PFSK-1 (cell line): ENCODE data around the gene TBX3.

Source experiments
- FOXP2 ChIP-seq: optimal IDR thresholded peaks from 2 replicates; pipeline ENCODE3; 2011; ENCODE audit warnings: borderline replicate concordance, control low read depth, inconsistent platforms; ENCODE audit not compliant: insufficient read depth; ENCODE audit errors: extremely low read length, extremely low read depth
- POLR2AphosphoS5 ChIP-seq: IDR thresholded peaks from 2 replicates; pipeline ENCODE4 v1.6.1; 2012; ENCODE audit warnings: low read depth, mild to moderate bottlenecking, control low read depth, low read length, moderate library complexity
- SIN3A ChIP-seq: IDR thresholded peaks from 2 replicates; pipeline ENCODE4 v1.6.1; 2012; ENCODE audit warnings: mild to moderate bottlenecking, low read length, moderate library complexity, borderline replicate concordance; ENCODE audit not compliant: insufficient read depth
- TAF1 ChIP-seq: IDR thresholded peaks from 2 replicates; pipeline ENCODE4 v1.6.1; 2012; ENCODE audit warnings: low read length, control low read depth, borderline replicate concordance; ENCODE audit not compliant: insufficient read depth
- TF ChIP-seq, protein P1 (sequence below), 2 experiments: IDR thresholded peaks; 2 replicates each; pipeline versions ENCODE4 v1.6.1 to v1.8.0; 2011 to 2012; ENCODE audit warnings: low read depth in 2 of 2, low read length in 2 of 2, control low read depth in 1 of 2, inconsistent platforms in 1 of 2, mild to moderate bottlenecking in 1 of 2, moderate library complexity in 1 of 2; ENCODE audit not compliant: insufficient read depth in 1 of 2

Gene TBX3

GRCh38 chr12:114625294-114625851 lies 58.6 kb downstream of the TBX3 start:
- TF ChIP-seq POLR2AphosphoS5 (no peak), SIN3A (no peak), FOXP2 (no peak), TAF1 (no peak)
- TF ChIP-seq, protein P1, sequence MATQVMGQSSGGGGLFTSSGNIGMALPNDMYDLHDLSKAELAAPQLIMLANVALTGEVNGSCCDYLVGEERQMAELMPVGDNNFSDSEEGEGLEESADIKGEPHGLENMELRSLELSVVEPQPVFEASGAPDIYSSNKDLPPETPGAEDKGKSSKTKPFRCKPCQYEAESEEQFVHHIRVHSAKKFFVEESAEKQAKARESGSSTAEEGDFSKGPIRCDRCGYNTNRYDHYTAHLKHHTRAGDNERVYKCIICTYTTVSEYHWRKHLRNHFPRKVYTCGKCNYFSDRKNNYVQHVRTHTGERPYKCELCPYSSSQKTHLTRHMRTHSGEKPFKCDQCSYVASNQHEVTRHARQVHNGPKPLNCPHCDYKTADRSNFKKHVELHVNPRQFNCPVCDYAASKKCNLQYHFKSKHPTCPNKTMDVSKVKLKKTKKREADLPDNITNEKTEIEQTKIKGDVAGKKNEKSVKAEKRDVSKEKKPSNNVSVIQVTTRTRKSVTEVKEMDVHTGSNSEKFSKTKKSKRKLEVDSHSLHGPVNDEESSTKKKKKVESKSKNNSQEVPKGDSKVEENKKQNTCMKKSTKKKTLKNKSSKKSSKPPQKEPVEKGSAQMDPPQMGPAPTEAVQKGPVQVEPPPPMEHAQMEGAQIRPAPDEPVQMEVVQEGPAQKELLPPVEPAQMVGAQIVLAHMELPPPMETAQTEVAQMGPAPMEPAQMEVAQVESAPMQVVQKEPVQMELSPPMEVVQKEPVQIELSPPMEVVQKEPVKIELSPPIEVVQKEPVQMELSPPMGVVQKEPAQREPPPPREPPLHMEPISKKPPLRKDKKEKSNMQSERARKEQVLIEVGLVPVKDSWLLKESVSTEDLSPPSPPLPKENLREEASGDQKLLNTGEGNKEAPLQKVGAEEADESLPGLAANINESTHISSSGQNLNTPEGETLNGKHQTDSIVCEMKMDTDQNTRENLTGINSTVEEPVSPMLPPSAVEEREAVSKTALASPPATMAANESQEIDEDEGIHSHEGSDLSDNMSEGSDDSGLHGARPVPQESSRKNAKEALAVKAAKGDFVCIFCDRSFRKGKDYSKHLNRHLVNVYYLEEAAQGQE (IDR thresholded peaks at IDR 0.05; ENCODE audit: insufficient read depth in 1 of 2, low read depth in 2 of 2, low read length in 2 of 2): no peak

- TF ChIP-seq FOXP2 (no peak), POLR2AphosphoS5 (no peak)
- TF ChIP-seq, protein P1 (IDR thresholded peaks at IDR 0.05; ENCODE audit: insufficient read depth in 1 of 2, low read depth in 2 of 2, low read length in 2 of 2): no peak
These were observed 60.2 kb downstream of the TBX3 start for GRCh38 chr12:114623737-114624136.
